Posterior vena cava (tissue), 2 donors: Measurements from ENCODE around the gene AARS1. TPM values are rescaled to one million over a fixed set of nuclear protein-coding genes. Genes with fewer than 3 reads are reported as not detected.
"Not testable (repeated sequence)": the region's sequence is repeated elsewhere in the genome, so short reads cannot be mapped to it uniquely, and the experiment has no call there.

Source experiments
- DNase-seq: peaks from one replicate; pipeline ENCODE4 v3.0.0-alpha.2; 2020; ENCODE audit warnings: low spot score
- intact Hi-C, 2 donors: fragments of 100-400 bp; cut with DNase I; formaldehyde crosslinking; loops; one replicate each; pipeline versions ENCODE4 v1.14.1 to v1.14.2; 2022 to 2023
- long read RNA-seq, 2 donors: library from polyadenylated mRNA; unstranded; transcript quantifications; one replicate each; pipeline ENCODE4 v2.0.0, GENCODE V29; 2020 to 2021
- total RNA-seq, 2 donors: library from RNA; stranded (reverse); fragmentation: NEBNext Ultra II Directional; extraction: Animal tissue kit (Norgen Biotek cat#: 25700); gene quantifications; one replicate each; pipeline ENCODE4 v1.2.1, GENCODE V29; 2021
- donor health status: DM: yes; HTN: yes; CAD: no.
- donor health status: DM: yes; HTN: yes; CAD: no.

Gene AARS1
- 10 to 100 TPM; 77.2 to 86.3 TPM for total RNA-seq
- long read RNA-seq, donor 1, transcript AARS-201 (21 exons, 3,477 nt), result major isoform, 45 of 80 reads
- long read RNA-seq, donor 1, partial matches to known transcripts, result 30 of 80 reads
- long read RNA-seq, donor 1, other reads (novel, unspliced or antisense), result 5 of 80 reads
- long read RNA-seq, donor 2, transcript AARS-201 (21 exons, 3,477 nt), result major isoform, 57 of 134 reads
- long read RNA-seq, donor 2, partial matches to known transcripts, result 57 of 134 reads
- long read RNA-seq, donor 2, other reads (novel, unspliced or antisense), result 20 of 134 reads

DNA sequence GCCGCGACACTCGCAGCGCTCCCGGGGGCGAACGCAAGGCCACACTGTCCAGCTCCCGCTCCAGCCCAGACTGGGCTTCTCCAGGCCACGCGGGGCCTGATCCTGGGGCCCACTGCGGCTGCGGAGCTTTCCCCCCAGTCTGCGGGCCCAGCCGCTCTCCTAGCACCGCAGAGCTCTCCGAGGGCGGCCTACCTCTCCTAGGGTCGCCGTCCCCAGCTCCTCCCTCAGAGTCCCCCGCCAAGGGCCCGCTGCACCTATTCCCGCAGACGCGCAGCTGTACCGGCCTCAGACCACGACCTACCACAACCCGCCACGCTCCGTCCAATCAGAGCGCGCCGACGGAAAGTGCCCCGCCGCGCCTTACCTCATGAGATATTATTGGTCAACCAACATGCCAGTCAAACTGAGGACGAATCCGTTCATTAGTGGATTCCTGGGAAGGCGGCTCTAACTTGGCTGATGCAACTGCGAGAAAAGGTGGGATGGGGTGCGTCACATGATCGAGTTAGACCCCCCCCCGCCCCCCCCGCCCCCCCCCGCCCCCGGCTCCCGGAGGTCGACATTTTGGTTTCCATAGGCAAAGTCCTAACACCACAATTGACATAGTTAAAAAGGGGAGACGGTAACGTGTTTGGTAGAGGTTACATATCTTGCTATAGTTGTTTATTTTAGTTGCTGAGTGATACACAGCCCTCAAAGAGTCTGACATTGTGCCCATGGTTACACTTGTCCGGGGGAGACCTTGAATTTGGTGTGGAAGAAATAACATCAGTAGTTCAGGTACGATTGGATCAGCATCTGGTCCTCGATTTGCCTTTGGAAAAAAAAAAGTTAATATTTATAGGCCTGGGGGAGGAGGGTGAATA lies at the start of gene AARS1:
AARS1 (minus strand) TSS at position 278 of the 866 bp plus-strand sequence. CDS start 6,743 bp downstream, outside the sequence.
- intact Hi-C loops, result no loop called here
- peak; percentile 98 for DNase-seq

DNA sequence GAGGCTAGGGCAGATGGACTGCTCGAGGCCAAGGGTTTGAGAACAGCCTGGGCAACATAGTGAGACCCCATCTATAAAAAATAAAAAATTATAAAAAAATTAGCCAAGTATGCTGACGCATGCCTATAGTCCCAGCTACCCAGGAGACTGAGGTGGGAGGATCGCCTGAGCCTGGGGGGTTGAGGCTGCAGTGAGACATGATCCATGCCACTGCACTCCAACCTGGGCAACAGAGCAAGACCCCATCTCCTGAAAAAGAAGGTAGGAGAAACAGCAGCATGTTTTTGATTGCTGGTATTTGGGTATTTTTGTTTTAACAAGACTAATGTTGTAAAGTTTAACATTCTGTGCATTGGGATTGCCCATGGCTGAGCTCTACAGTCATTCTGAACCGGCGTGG lies 48.5 kb upstream of the AARS1 start:
- no peak for DNase-seq
- intact Hi-C loops, result no loop called here

DNA sequence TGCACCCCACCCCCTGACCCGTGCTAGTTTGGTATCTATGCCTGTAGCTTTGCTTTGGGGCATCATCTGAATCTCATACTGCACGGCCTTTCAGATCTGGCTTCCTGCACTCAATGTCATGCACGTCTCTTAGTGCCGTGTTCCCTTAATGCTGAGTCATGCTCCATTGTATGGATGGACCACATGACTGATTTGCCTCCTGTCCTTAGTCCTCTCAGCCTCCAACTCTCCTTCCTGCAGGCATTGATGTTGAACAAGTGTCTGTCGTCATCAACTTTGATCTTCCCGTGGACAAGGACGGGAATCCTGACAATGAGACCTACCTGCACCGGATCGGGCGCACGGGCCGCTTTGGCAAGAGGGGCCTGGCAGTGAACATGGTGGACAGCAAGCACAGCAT lies 43.4 kb upstream of the AARS1 start:
- intact Hi-C loops, DNase-seq: not testable (repeated sequence)

DNA sequence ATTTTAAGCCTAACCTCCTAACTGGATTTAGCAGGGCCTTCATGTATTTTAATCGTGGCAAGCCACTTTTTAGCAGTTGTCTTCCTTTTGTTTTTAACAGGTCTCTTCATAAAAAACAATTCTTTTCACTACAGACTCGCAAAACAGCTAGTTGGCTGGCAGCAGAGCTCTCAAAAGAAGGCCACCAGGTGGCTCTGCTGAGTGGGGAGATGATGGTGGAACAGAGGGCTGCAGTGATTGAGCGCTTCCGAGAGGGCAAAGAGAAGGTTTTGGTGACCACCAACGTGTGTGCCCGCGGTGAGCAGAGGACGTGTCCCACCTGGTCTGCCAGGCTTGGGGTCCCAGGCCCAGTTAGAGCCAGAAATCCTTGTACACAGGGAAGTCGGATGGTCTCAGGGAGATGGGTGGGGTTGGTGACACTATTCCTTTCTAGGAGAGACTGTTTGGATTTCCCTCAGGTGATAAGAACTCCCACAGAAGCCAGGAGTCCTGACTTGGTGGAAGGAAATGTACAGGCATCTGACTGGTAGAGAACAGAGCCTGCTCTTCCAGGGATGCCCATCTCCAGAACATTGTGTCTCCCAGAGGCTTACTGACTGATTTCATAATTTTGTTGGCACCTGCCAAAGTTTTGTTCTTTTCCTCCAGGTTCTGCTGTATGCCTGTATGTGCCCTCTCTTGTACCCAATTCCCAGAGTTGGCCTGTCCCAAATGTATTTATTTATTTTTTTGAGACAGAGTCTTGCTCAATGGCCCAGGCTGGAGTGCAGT lies 42.5 kb upstream of the AARS1 start:
- intact Hi-C loops, result no loop called here
- DNase-seq, result no peak

DNA sequence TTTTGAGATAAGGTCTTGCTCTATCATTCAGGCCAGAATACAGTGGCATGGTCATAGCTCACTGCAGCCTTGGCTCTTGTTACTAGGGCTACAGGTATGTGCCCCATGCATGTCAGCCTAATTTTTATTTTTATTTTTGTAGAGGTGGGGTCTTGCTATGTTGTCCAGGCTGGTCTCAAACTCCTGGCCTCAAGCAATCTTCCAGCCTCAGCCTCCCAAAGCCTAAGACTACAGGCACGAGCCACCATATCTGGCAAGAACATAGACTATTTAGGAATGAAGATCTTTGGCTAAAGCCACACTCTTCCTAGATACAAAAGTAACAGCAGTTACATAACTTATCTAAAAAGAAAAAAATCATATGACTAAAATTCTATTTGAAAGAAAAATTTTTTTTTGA lies 41.8 kb upstream of the AARS1 start:
- DNase-seq, result no peak
- intact Hi-C loops, result no loop called here

DNA sequence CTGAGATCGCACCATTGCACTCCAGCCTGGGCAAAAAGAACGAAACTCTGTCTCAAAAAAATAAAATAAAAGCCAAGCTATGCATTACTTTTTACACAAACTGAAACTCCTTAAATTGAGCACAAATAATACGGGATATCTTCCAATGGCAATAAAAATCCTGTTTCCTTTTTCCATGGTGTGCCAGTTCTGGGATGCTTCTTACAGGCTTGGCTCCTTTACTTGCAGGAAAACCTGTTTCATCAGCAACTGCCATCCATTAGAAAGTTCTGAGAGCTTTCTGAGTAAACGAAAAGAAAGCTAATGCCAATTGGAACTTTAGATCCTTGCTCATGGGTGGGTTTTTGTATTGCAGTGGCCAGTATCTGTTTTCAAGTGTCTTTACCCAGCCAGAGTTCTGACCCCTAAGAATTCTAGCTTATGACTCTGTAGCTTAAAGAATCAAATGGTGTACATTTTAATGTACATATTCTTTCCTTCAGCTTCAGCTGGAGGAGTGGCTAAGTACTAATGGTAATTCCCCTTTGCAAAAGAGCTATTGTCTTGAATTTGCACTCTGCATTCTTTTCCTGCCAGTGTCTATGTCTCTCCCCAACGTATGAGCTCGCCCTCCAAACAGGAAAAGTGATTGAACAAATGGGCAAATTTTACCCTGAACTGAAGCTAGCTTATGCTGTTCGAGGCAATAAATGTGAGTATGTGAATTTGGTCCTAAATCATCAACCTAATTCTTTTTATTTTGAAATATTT lies 35.9 kb upstream of the AARS1 start:
- no peak for DNase-seq
- intact Hi-C loops, result no loop called here

DNA sequence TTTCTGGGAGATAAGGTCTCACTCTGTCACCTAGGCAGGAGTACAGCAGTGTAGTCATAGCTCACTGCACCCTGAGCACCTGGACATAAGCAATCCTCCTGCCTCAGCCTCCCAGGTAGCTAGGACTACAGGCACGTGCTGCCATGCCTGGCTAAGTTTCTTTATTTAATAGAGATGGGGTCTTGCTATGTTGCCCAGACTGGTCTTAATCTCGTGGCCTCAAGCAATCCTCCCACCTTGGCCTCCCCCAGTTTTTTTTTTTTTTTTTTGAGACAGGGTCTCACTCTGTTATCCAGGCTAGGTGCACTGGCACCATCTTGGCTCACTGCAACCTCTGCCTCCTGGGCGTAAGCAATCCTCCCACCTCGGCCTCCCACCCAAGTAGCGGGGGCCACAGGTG lies 30.8 kb upstream of the AARS1 start:
- intact Hi-C loops, result no loop called here

DNA sequence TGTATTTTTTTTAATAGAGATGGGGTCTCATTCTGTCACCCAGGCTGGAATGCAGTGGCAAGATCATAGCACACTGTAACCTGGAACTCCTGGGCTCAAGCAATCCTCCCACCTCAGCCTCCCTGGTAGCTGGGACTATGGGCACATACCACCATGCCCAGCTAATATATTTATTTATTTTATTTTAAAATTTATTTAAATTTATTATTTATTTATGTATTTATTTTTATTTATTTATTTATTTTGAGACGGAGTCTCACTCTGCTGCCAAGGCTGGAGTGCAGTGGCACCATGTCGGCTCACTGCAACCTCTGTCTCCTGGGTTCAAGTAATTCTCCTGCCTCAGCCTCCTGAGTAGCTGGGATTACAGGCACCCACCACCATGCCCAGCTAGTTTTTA lies 18.4 kb upstream of the AARS1 start:
- intact Hi-C loops, DNase-seq: not testable (repeated sequence)

More for the DNA sequence above, 30.8 kb upstream of the AARS1 start:
- no peak for DNase-seq

DNA sequence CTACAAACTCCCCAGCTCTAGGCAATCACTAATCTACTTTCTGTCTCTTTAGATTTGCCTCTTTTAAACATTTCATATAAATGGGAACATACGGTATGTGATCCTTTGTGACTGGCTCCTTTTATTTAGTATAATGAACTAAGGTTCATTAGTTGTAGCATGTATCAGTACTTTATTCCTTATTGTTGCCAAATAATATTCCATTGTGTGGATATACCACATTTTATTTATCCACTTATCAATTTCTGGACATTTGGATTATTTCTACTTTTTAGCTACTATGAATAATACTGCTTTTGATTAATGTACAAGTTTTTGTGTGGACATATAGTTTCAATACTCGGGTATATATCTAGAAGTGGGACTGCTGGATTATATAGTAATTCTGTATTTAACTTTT lies 17.6 kb upstream of the AARS1 start:
- DNase-seq, result no peak
- intact Hi-C loops, result no loop called here

DNA sequence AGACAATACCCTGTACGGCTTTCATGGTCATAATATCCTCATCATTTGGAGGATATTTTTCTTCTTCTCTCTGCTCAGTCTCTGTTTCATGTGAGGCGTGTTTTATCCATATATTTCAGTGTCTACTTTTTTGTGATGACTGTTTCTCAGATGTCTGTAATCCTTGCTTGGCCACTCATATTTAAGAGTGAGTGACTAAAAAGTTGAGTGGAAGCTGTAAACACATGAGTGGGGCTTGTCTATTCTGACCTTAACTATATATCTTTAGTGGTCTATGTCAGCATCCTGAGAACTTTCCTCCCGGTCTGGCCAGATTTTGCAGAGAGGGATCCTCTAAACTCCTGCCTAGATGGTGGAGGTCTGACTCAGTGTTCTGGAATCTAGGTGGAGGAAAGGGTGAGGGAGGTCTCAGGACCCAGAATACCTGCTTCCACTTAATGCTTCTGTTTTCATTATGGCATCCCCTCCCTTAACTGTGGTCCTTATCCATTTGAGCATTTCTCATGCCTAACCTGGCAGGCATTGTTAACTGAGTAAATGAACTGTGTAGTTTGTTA lies 15.7 kb upstream of the AARS1 start:
- DNase-seq, result no peak
- intact Hi-C loops, result no loop called here

DNA sequence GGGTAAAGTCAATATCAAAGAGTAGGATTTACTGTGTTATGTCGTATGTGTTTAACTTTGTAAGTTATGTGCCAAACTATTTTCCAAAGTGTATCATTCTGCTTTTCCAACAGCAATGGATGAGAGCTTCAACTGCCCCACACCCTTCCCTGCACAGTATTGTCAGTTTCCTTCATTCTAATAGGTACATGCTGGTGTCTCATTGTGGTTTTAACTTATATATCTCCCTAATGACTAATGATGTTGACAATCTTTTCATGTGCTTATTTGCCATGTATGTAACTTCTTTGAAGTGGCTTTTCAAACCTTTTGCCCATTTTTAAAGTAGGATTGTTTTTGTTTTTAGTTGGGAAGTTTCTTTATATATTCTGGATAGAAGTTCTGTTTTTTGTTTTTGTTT lies 13.4 kb upstream of the AARS1 start:
- DNase-seq, result no peak
- intact Hi-C loops, result no loop called here

DNA sequence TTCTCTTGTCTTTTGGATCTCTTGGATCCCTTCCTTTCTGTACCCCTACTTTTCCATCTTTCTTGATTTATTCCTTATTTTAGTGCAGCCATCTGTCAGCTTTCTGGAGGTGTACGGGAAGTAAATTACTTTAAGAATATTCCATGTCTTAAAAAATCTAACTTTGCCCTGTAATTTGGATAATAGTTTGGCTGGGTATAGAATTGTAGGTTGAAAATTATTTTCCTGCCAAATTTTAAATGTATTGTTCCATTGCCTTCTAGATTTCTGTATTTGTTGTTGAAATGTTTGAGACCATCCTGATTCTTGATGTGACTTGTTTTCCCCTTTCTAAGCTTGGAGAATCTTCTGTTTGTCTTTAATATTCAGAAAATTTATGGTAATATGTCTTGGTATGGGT lies 11.8 kb upstream of the AARS1 start:
- DNase-seq, result no peak
- intact Hi-C loops, result no loop called here

DNA sequence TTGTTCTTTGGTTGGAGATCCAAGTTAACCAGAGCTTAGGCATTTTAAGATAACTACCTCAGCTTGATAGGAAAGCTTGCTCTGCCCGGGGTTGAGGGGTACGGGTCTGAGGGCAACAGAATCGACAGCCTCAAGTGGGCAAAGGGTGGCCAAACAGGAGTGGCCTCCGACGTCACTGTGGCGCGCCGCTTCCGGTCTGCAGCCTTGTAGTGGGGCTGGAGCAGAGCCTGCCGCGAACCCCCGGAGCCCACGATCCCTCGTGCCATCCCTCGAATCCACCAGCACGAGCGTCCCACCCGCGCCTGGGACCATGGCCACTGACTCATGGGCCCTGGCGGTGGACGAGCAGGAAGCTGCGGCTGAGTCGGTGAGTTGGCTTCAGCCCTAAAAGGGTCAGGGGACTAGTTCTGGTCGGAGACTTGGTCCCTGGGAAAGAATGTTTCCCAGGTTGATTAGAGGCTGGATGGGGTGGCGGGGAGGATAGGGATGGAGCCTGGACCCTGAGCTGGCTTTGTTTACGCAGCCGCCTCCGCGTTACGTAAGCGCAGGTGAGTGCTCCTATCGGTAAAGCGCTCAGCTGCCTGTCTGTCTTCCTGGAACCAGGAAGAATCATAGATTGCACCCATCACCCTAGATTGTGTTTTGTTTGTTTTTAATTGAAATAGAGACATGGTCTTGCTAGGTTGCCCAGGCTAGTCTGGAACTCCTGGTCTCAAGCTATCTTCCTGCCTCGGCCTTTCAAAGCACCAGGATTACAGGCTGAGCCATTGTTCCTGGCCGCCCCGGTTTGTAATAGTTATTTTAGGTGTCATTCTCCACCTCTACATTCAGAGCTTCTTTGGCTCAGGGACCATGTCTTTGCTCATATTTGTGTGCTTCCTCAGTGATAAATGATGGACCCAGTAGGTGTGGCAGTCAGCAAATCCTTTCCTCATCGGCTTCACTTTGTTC lies 10.0 kb upstream of the AARS1 start, which contains the start of gene DDX19B:
DDX19B (plus strand) TSS at position 199 of the 951 bp plus-strand sequence; CDS start at position 311, 112 bp downstream.
- intact Hi-C loops, result no loop called here
- DNase-seq, result peak; percentile 95

DNA sequence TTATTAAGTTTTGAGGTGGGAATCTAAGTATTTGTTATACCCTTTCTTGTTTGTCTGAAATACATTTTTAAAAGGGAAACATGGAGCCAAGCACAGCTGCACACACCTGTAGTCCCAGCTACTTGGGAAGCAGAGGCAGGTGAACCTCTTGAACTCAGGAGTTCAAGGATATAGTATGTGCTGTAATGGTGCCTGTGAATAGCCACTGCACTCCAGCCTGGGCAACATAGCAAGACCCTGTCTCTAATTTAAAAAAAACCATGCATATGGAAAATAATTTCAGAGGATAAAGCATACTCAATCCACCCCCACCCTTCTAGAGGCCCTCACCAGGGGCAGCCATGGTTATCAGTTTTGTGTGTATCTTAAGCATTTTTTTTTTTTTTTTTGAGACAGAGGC lies 6.3 kb upstream of the AARS1 start:
- no peak for DNase-seq
- intact Hi-C loops, result no loop called here

DNA sequence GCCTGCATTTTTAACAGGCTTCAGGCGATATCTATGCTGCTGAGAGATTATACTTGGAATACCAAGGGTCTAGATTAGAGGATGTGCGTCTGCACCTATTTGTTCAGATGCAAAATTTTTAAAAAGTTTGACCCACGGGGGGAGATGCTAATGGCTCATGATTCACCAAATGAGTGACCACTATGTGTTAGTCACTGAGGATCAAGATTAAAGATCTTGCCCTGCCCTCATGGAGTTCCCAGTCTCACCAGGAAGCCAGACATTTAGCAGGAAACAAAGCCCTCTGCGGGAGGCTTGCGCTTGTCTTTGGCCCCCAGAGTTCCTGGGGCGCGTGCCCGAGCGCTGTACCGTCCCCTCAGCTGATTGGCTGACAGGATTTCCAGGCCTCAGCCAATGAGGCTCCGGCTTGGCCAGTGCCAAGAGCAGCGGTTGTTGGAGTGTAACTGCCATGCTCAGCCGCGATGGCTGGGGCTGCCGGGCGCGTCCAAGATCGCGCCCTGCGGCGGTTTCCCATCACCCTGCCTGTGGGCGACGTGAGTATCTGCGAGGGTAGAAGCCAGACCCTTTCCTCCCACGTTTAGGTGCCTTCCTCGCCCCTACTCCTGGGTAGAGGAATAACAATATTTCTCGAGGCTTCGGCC lies 5.2 kb upstream of the AARS1 start:
- intact Hi-C loops, result no loop called here
- DNase-seq, result no peak

DNA sequence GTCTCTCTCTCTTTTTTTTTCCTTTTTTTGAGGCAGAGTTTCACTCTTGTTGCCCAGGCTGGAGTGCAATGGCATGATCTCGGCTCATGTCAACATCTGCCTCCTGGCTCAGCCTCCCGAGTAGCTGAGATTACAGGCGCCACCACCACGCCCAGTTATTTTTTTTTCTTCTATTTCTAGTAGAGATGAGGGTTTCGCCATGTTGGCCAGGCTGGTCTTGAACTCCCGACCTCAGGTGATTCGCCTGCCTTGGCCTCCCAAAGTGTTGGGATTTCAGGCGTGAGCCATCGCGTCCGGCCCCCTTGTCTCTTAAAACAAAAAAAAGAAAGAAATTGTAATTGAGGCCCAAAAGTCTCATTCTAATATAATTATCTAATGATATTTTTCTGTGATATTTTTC lies 2.8 kb upstream of the AARS1 start:
- peak; percentile 62 for DNase-seq
- intact Hi-C loops, result not testable (repeated sequence)

DNA sequence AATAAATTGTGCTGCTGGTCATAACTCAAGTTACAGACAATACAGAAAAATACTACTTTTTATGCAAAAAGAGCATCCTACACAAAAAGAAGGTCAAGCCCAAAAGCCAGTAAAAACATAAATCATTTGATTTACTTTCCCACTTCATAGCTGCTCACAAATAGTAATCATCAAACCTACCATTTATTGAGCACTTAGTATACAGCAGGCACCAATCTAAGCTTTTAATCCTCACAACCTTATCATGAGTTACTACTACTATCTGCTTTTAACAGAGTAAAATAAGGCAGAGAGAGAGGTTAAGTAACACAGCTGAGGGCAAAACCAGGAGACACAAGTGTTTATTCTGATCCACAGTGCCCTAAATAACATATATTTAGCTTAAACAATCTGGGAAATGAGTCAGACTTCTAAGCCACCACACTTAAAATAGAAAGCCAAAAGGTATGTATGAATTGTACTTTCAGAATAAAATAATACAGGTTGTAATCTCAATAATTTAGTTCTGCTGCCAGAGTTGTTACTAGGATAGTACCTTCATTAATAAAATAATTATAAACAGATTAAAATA lies 1.7 kb upstream of the AARS1 start:
- intact Hi-C loops, result no loop called here
- no peak for DNase-seq
